Stomach (tissue), 4 donors: ENCODE results near the gene SRP72.

ENCODE experiments used
- CTCF ChIP-seq, 7 experiments: fragments of 450-650 bp in 4 of 7; fragments of 200-600 bp in 3 of 7; sonication (generic) in 3 of 7; IDR thresholded peaks; one replicate each; pipeline ENCODE4 v1.5.1; 2016 to 2019; ENCODE audit warnings: antibody characterized with exemption in 7 of 7, control low read depth in 2 of 7, mild to moderate bottlenecking in 1 of 7
- EP300 ChIP-seq: sonication (generic); formaldehyde crosslinking; IDR thresholded peaks from one replicate; pipeline ENCODE4 v1.6.1; 2017; ENCODE audit warnings: antibody characterized with exemption
- POLR2A ChIP-seq, 4 donors: fragments of 450-650 bp; IDR thresholded peaks; one replicate each; pipeline ENCODE4 v1.6.1; 2016; ENCODE audit warnings: antibody characterized with exemption in 4 of 4, control low read depth in 2 of 4, mild to moderate bottlenecking in 1 of 4, moderate library complexity in 1 of 4
- POLR2AphosphoS5 ChIP-seq, 3 donors: sonication (generic); formaldehyde crosslinking; IDR thresholded peaks; one replicate each; pipeline ENCODE4 v1.6.1; 2016; ENCODE audit warnings: antibody characterized with exemption in 3 of 3

- no peak for TF ChIP-seq CTCF (IDR thresholded peaks at IDR 0.05)
- no peak for TF ChIP-seq POLR2A (IDR thresholded peaks at IDR 0.05)
- no peak for TF ChIP-seq POLR2AphosphoS5 (IDR thresholded peaks at IDR 0.05)
- TF ChIP-seq EP300: no peak
Measured at GRCh38 chr4:56424176-56424575, 43.2 kb upstream of the SRP72 start.
